ENCODE measurements around the gene ZNF695.
"Not testable (repeated sequence)": the region's sequence is repeated elsewhere in the genome, so short reads cannot be mapped to it uniquely, and the experiment has no call there.

The ZNF695 gene

GRCh38 chr1:247007511-247008405 lies at the start of gene ZNF695:
ZNF695 (minus strand) TSS chr1:247008057; CDS start chr1:247007908, 149 bp downstream.
- H3K27me3 ChIP-seq (ENCODE audit: control insufficient read depth, insufficient read depth, low read length), result no peaks in the 10 kb centered on the region
- peak within 1 kb of the TSS; percentile 51 for H3K9ac ChIP-seq (ENCODE audit: low read length)
- H3K4me3 ChIP-seq (ENCODE audit: low read length), result peak within 1 kb of the TSS; percentile 77
- H3K9me3 ChIP-seq (ENCODE audit: control insufficient read depth, low read length), result no peaks in the 10 kb centered on the region
- H3K4me1 ChIP-seq (ENCODE audit: control insufficient read depth, insufficient read depth, low read length), result no peaks in the 10 kb centered on the region
- H3K36me3 ChIP-seq (ENCODE audit: control insufficient read depth, insufficient read depth, low read length), result no peaks in the 10 kb centered on the region

DNA sequence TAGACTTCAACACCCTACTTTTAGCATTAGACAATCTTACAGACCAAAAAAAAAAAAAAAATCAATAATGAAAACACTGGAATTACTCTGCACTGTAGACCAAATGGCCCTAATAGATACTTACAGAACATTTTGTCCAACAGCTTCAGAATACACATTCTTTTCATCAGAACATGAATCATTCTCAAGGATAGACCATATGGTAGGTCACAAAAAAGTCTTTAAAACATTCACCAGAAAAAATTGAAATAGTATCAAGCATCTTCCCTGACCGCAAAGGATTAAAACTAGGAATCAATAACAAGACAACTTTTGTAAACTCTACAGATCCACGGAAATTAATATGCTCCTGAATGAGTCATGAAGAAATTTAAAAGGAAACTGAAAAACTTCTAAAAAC lies 48.2 kb upstream of the ZNF695 start:
- no peaks in the 10 kb centered on the region for H3K27me3 ChIP-seq (ENCODE audit: control insufficient read depth, insufficient read depth, low read length)
- H3K9ac ChIP-seq (ENCODE audit: low read length), result no peak overlapping the region
- no peaks in the 10 kb centered on the region for H3K36me3 ChIP-seq (ENCODE audit: control insufficient read depth, insufficient read depth, low read length)
- peaks cover 18% of the 10 kb centered on the region for H3K4me1 ChIP-seq (ENCODE audit: control insufficient read depth, insufficient read depth, low read length)
- no peak overlapping the region for H3K4me3 ChIP-seq (ENCODE audit: low read length)
- H3K9me3 ChIP-seq (ENCODE audit: control insufficient read depth, low read length), result no peaks in the 10 kb centered on the region

DNA sequence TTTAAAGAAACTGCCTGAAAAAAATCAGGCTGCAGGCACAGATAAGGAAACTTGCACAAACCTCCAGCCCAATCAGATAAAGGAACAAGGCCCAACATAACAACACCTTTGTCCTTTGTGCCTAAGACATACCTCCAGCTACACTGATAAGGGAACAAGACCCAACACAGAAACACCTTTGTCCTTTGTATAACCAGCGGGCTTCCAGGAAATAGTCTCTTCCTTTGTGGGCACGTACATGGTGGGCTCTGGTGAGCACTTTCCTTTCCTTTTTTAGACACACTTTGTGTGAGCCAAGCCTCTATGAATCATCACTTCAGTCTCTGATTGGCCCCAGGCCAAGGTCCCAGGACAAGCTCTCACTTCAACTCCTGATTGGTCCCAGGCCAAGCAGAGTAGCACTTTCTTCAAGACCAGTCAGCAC lies 47.1 kb upstream of the ZNF695 start:
- Histone ChIP-seq H3K27me3 (ENCODE audit: control insufficient read depth, insufficient read depth, low read length) (no peaks in the 10 kb centered on the region), H3K9ac (ENCODE audit: low read length) (no peak overlapping the region), H3K4me1 (ENCODE audit: control insufficient read depth, insufficient read depth, low read length) (peaks cover 18% of the 10 kb centered on the region), H3K9me3 (ENCODE audit: control insufficient read depth, low read length) (no peaks in the 10 kb centered on the region), H3K36me3 (ENCODE audit: control insufficient read depth, insufficient read depth, low read length) (no peaks in the 10 kb centered on the region), H3K4me3 (ENCODE audit: low read length) (no peak overlapping the region)

GRCh38 chr1:247047702-247048101 lies 39.8 kb upstream of the ZNF695 start:
- Histone ChIP-seq H3K36me3 (ENCODE audit: control insufficient read depth, insufficient read depth, low read length) (no peaks in the 10 kb centered on the region), H3K4me3 (ENCODE audit: low read length) (no peak overlapping the region), H3K9me3 (ENCODE audit: control insufficient read depth, low read length) (no peaks in the 10 kb centered on the region), H3K9ac (ENCODE audit: low read length) (no peak overlapping the region), H3K27me3 (ENCODE audit: control insufficient read depth, insufficient read depth, low read length) (no peaks in the 10 kb centered on the region), H3K4me1 (ENCODE audit: control insufficient read depth, insufficient read depth, low read length) (no peaks in the 10 kb centered on the region)

GRCh38 chr1:247047260-247047659 lies 39.4 kb upstream of the ZNF695 start:
- Histone ChIP-seq H3K9ac (ENCODE audit: low read length) (no peak overlapping the region), H3K27me3 (ENCODE audit: control insufficient read depth, insufficient read depth, low read length) (no peaks in the 10 kb centered on the region), H3K9me3 (ENCODE audit: control insufficient read depth, low read length) (no peaks in the 10 kb centered on the region), H3K36me3 (ENCODE audit: control insufficient read depth, insufficient read depth, low read length) (no peaks in the 10 kb centered on the region), H3K4me1 (ENCODE audit: control insufficient read depth, insufficient read depth, low read length) (no peaks in the 10 kb centered on the region), H3K4me3 (ENCODE audit: low read length) (no peak overlapping the region)

DNA sequence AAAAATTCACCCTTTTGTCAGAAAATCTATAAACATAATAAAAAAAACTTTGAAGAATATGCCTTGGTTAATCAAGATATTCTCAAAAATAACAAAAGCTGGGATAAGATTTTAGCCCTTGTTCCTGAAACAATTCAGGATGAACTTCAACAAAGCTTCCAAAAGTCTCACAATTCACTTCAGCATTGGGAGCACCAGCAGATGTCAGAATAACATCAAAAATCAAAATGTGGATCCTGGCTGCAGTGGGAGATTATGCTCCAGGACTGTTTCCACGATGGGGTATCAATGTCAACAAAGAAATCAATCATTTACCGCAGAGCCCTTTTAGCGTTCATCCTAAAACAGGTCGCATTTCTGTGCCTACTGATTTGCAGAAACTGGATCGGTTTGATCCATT lies 35.5 kb upstream of the ZNF695 start:
- Histone ChIP-seq H3K36me3 (ENCODE audit: control insufficient read depth, insufficient read depth, low read length) (no peaks in the 10 kb centered on the region), H3K9ac (ENCODE audit: low read length) (no peak overlapping the region), H3K27me3 (ENCODE audit: control insufficient read depth, insufficient read depth, low read length) (no peaks in the 10 kb centered on the region), H3K4me3 (ENCODE audit: low read length) (no peak overlapping the region), H3K4me1 (ENCODE audit: control insufficient read depth, insufficient read depth, low read length) (no peaks in the 10 kb centered on the region), H3K9me3 (ENCODE audit: control insufficient read depth, low read length) (no peaks in the 10 kb centered on the region)

DNA sequence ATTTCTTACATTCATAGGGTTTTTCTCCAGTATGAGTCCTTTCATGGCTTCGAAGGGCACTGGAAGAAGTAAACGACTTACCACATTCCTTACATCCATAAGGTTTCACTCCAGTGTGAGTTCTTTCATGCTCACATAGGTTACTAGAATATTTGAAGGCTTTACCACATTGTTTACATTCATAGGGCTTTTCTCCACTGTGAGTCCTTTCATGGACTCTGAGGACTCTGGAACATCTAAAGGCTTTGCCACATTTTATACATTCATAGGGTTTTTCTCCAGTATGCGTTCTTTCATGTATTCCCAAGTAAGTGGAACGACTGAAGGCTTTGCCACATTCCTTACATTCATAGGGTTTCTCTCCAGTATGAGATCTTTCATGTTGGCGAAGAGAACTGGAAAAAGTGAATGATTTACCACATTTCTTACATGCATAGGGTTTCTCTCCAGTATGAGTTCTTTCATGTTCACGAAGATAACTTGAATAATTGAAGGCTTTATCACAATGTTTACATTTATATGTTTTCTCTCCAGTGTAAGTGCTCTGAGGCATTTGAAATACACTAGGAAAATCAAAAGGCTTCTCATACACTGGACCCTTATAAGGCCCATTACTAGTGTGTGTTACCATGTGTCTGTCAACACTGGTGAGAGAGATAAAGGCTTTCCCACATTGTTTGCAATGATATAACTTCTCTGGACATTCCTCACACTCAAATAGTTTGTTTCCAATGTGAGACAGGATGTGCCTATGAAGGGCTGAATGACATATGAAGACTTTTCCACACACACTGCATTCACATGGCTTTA lies 29.9 kb upstream of the ZNF695 start:
- peaks cover 7% of the 10 kb centered on the region for H3K36me3 ChIP-seq (ENCODE audit: control insufficient read depth, insufficient read depth, low read length)
- H3K4me1 ChIP-seq (ENCODE audit: control insufficient read depth, insufficient read depth, low read length), result no peaks in the 10 kb centered on the region
- H3K4me3 ChIP-seq (ENCODE audit: low read length), result no peak overlapping the region
- no peaks in the 10 kb centered on the region for H3K27me3 ChIP-seq (ENCODE audit: control insufficient read depth, insufficient read depth, low read length)
- H3K9ac ChIP-seq (ENCODE audit: low read length), result no peak overlapping the region
- peaks cover 4% of the 10 kb centered on the region for H3K9me3 ChIP-seq (ENCODE audit: control insufficient read depth, low read length)

DNA sequence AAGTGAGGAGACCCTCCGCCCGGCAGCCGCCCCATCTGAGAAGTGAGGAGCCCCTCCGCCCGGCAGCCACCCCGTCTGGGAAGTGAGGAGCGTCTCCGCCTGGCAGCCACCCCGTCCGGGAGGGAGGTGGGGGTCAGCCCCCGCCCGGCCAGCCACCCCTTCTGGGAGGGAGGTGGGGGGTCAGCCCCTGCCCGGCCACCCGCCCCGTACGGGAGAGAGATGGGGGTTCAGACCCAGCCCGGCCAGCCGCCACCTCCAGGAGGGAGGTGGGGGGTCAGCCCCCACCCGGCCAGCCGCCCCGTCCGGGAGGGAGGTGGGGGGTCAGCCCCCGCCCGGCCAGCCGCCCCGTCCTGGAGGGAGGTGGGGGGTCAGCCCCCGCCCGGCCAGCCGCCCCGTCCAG lies 24.4 kb upstream of the ZNF695 start:
- H3K9ac ChIP-seq (ENCODE audit: low read length); H3K27me3 ChIP-seq (ENCODE audit: control insufficient read depth, insufficient read depth, low read length); H3K4me1 ChIP-seq (ENCODE audit: control insufficient read depth, insufficient read depth, low read length); H3K4me3 ChIP-seq (ENCODE audit: low read length); H3K9me3 ChIP-seq (ENCODE audit: control insufficient read depth, low read length); H3K36me3 ChIP-seq (ENCODE audit: control insufficient read depth, insufficient read depth, low read length): not testable (repeated sequence)

DNA sequence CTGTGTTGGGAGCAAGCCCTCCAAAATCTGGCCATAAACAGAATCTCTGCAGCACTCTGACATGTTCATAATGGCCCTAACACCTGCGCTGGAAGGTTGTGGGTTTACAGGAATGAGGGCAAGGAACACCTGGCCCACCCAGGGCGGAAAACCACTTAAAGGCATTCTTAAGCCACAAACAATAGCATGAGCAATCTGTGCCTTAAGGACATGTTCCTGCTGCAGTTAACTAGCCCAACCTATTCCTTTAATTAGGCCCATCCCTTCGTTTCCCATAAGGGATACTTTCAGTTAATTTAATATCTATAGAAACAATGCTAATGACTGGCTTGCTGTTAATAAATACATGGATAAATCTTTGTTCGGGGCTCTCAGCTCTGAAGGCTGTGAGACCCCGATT lies 16.8 kb upstream of the ZNF695 start:
- H3K4me1 ChIP-seq (ENCODE audit: control insufficient read depth, insufficient read depth, low read length); H3K4me3 ChIP-seq (ENCODE audit: low read length); H3K9ac ChIP-seq (ENCODE audit: low read length); H3K9me3 ChIP-seq (ENCODE audit: control insufficient read depth, low read length); H3K36me3 ChIP-seq (ENCODE audit: control insufficient read depth, insufficient read depth, low read length); H3K27me3 ChIP-seq (ENCODE audit: control insufficient read depth, insufficient read depth, low read length): not testable (repeated sequence)

DNA sequence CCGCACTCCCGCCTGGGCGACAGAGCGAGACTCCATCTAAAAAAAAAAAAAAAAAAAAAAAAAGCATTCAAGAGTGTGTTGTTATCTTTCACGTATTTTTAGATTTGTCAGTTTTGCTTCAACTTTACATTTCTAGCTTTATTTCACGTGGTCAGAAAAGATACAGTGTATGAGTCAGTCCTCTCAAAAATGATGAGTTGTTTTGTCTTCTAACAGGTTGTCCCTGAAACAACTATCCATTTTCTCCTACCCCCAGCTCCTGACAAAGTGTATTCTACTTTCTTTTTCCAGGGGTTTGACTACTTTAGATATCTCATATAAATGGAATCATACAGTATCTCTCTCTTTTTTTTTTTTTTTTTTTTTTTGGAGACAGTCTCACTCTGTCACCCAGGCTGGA lies 5.5 kb upstream of the ZNF695 start:
- no peaks in the 10 kb centered on the region for H3K4me1 ChIP-seq (ENCODE audit: control insufficient read depth, insufficient read depth, low read length)
- H3K9ac ChIP-seq (ENCODE audit: low read length), result no peak overlapping the region
- H3K4me3 ChIP-seq (ENCODE audit: low read length), result no peak overlapping the region
- no peaks in the 10 kb centered on the region for H3K36me3 ChIP-seq (ENCODE audit: control insufficient read depth, insufficient read depth, low read length)
- H3K27me3 ChIP-seq (ENCODE audit: control insufficient read depth, insufficient read depth, low read length), result no peaks in the 10 kb centered on the region
- H3K9me3 ChIP-seq (ENCODE audit: control insufficient read depth, low read length), result no peaks in the 10 kb centered on the region

- H3K9ac ChIP-seq (ENCODE audit: low read length), result no peak overlapping the region
- no peaks in the 10 kb centered on the region for H3K36me3 ChIP-seq (ENCODE audit: control insufficient read depth, insufficient read depth, low read length)
- H3K9me3 ChIP-seq (ENCODE audit: control insufficient read depth, low read length), result no peaks in the 10 kb centered on the region
- no peaks in the 10 kb centered on the region for H3K4me1 ChIP-seq (ENCODE audit: control insufficient read depth, insufficient read depth, low read length)
- no peaks in the 10 kb centered on the region for H3K27me3 ChIP-seq (ENCODE audit: control insufficient read depth, insufficient read depth, low read length)
- H3K4me3 ChIP-seq (ENCODE audit: low read length), result no peak overlapping the region
Measured at GRCh38 chr1:247008406-247008799, 546 bp upstream of the ZNF695 start.

DNA sequence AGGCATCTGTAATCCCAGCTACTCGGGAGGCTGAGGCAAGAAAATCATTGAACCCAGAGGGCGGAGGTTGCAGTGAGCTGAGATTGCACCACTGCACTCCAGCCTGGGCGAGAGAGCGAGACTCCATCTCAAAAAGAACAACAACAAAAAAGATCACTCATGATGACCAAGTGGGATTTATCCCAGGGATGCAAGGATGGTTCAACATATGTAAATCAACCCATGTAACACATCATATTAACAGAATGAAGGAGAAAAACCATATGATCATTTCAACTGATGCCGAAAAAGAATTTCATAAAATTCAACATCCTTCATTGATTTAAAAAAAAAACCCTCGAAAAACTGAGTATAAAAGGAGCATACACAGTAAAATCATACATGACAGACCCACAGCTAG lies 3.8 kb downstream of the ZNF695 start:
- not testable (repeated sequence) for H3K4me1 ChIP-seq (ENCODE audit: control insufficient read depth, insufficient read depth, low read length); H3K9ac ChIP-seq (ENCODE audit: low read length); H3K4me3 ChIP-seq (ENCODE audit: low read length); H3K36me3 ChIP-seq (ENCODE audit: control insufficient read depth, insufficient read depth, low read length); H3K27me3 ChIP-seq (ENCODE audit: control insufficient read depth, insufficient read depth, low read length); H3K9me3 ChIP-seq (ENCODE audit: control insufficient read depth, low read length)
